Muscle of leg (tissue), 11 donors: ENCODE data around the gene SYCP2L. TPM values are rescaled to one million over a fixed set of nuclear protein-coding genes. Genes with fewer than 3 reads are reported as not detected.
"Not testable (repeated sequence)": the region's sequence is repeated elsewhere in the genome, so short reads cannot be mapped to it uniquely, and the experiment has no call there.

ENCODE experiments used
- DNase-seq: peaks from one replicate; pipeline ENCODE4 v3.0.0; 2013
- H3K27ac ChIP-seq: one replicate; pipeline ENCODE4 v1.5.1; 2013; ENCODE audit warnings: mild to moderate bottlenecking, low read length, control low read depth
- H3K27me3 ChIP-seq: one replicate; pipeline ENCODE4 v1.6.1; 2013; ENCODE audit warnings: low read length; ENCODE audit not compliant: control insufficient read depth, insufficient read depth
- H3K36me3 ChIP-seq: one replicate; pipeline ENCODE4 v1.6.1; 2013; ENCODE audit warnings: low read length; ENCODE audit not compliant: control insufficient read depth, insufficient read depth
- H3K4me1 ChIP-seq: one replicate; pipeline ENCODE4 v1.6.1; 2013; ENCODE audit warnings: low read length; ENCODE audit not compliant: control insufficient read depth, insufficient read depth
- H3K4me3 ChIP-seq: one replicate; pipeline ENCODE4 v1.5.1; 2013; ENCODE audit warnings: low read length, control low read depth
- H3K9me3 ChIP-seq: replicated peaks from 2 replicates; pipeline ENCODE4 v1.6.1; 2013; ENCODE audit warnings: low read depth, low read length; ENCODE audit not compliant: control insufficient read depth
- WGBS: methylation state at CpG from one replicate; pipeline ENCODE4 v1.1.5; 2013; ENCODE audit warnings: missing lambda C conversion rate; ENCODE audit not compliant: insufficient coverage; 5-methylcytosine and 5-hydroxymethylcytosine counted together
- polyA plus RNA-seq, 8 donors: library from polyadenylated mRNA; unstranded; fragments of 120-200 nt; gene quantifications; one replicate each; pipeline versions ENCODE4 v1.2.1 to v1.2.3, GENCODE V29; 2013; ENCODE audit warnings: inconsistent platforms in 1 of 8, low replicate concordance in 1 of 8; ENCODE audit not compliant: insufficient read length in 8 of 8, insufficient read depth in 1 of 8
- total RNA-seq: library from RNA; stranded (reverse); fragments of 120-200 nt; gene quantifications from one replicate; pipeline ENCODE4 v1.2.4, GENCODE V29; 2013

The SYCP2L gene
- total and polyA plus RNA-seq, 9 donors: 0.59 to 3.5 (median 2.1) TPM

DNA sequence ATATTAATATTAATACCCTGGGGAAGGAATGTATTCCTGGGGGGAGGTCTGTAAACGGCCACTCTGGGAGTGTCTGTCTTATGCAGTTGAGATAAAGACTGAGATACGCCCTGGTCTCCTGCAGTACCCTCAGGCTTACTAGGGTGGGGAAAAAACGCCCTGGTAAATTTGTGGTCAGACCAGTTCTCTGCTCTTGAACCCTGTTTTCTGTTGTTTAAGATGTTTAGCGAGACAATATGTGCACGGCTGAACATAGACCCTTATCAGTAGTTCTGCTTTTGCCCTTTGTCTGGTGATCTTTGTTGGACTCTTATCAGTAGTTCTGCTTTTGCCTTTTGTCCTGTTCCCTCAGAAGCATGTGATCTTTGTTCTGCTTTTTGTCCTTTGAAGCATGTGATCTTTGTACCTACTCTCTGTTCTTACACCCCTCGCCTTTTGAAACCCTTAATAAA, 33.0 kb upstream of the SYCP2L start:
- DNase-seq, H3K4me1 ChIP-seq, H3K27ac ChIP-seq, H3K27me3 ChIP-seq, H3K9me3 ChIP-seq, H3K36me3 ChIP-seq, H3K4me3 ChIP-seq: not testable (repeated sequence)
- WGBS: 58% methylated on average over 2 of the region's 6 CpGs

DNA sequence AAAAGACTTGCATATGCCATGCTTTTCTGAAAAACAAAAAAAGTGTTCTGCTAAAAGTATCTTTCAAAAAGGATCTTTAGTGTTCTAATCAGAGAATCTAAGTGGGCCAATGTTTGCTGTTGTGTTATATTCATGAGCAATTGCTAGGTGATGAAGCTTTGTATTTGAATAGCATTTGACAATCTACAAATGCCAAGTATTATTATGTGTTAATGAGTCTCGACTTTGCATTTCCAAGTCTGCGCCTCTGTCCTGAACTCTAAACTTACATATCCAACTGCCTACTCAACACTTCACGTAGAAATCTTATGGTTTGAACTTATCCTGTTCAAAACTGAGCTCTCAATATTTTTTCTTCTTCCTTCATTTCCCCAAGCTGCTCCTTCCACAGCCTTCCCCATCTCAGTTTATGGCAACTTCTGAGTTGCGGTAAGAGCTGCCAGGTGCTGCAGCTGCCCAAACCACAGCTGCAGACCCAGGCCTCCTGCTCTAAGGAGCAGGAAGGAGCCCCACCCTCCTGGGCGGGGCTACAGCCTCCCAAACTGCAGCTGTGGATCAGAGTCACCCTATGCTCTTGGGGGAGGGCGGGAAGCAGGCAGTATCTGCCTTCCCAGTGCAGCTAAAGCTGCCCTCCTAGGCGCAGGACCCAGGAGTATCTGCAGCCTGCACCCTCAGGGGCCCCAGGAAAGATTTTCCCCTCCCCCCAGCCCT, 31.8 kb upstream of the SYCP2L start:
- no peaks in the 10 kb centered on the region for H3K36me3 ChIP-seq
- no peaks in the 10 kb centered on the region for H3K4me1 ChIP-seq
- 71% methylated on average over 5 of the region's 7 CpGs for WGBS
- H3K27me3 ChIP-seq: no peaks in the 10 kb centered on the region
- peaks cover 2% of the 10 kb centered on the region for H3K9me3 ChIP-seq
- no peak overlapping the region for H3K4me3 ChIP-seq
- H3K27ac ChIP-seq: no peak overlapping the region
- no peak for DNase-seq

DNA sequence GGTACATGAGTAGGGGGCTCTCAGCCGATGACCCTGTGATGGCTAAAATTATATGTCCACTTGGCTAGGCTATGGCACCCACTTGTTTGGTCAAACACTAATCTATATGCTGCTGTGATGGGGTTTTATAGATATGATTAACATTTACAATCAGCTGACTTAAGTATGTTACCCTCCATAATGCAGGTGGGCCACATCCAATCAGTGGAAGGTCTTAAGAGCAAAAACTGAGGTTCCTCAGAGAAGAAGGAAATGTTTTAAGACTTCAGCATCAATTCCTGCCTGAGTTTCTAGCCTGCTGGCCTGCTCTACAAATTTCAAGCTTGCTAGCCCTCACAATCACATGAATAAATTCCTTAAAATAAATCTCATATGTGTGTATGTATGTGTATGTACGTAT, 29.6 kb upstream of the SYCP2L start:
- Histone ChIP-seq H3K27me3 (no peaks in the 10 kb centered on the region), H3K27ac (no peak overlapping the region), H3K36me3 (no peaks in the 10 kb centered on the region), H3K4me1 (no peaks in the 10 kb centered on the region), H3K4me3 (no peak overlapping the region), H3K9me3 (peaks cover 2% of the 10 kb centered on the region)
- WGBS: no CpG with 5 or more reads among the region's 2 CpGs
- DNase-seq: no peak

DNA sequence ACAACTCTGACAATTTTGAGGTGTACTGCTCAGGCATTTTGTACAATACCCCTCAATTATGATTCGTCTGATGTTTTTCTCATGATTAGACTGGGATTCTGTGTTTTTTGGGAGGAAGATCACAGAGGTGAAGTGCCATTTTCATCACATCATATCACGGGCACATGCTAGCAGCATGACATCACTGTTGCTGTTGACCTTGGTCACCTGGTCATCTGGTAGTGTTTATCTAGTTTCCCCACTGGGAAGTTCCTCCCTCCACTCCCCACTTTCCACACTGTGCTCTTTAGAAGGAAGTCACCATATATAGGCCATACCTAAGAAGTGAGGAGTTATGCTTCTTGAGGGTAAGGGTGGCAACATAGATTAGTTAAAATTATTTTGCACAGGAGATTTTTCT, 25.8 kb upstream of the SYCP2L start:
- Histone ChIP-seq H3K4me1 (no peaks in the 10 kb centered on the region), H3K36me3 (no peaks in the 10 kb centered on the region)
- no CpG with 5 or more reads among the region's 2 CpGs for WGBS

DNA sequence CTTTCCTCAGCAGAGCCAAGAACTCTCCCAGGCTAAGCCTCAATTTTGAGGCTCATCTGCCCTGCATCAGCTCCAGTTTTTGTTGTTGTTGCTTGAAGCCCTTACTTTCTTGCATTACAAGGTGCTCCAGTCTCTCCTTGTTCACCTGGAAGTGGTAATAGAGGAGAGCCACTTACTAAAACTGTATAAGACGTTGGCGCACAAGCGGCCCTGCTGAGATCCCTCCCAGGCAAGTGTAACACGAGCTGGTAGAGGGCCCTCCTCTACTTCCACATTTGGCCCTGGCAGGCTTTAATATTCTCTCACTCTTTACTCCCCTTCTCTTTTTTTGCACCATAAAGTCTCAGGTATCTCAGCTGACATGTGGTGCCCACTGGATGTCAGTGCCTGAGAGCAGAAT, 24.5 kb upstream of the SYCP2L start:
- H3K9me3 ChIP-seq: no peaks in the 10 kb centered on the region
- H3K27ac ChIP-seq: no peak overlapping the region
- no peaks in the 10 kb centered on the region for H3K4me1 ChIP-seq
- 41% methylated on average over 4 of the region's 4 CpGs for whole genome bisulfite sequencing
- H3K36me3 ChIP-seq: no peaks in the 10 kb centered on the region
- no peaks in the 10 kb centered on the region for H3K27me3 ChIP-seq
- no peak for DNase-seq
- no peak overlapping the region for H3K4me3 ChIP-seq

More for the DNA sequence above, 25.8 kb upstream of the SYCP2L start:
- no peaks in the 10 kb centered on the region for H3K27me3 ChIP-seq
- no peaks in the 10 kb centered on the region for H3K9me3 ChIP-seq
- DNase-seq: no peak
- no peak overlapping the region for H3K27ac ChIP-seq
- H3K4me3 ChIP-seq: no peak overlapping the region

DNA sequence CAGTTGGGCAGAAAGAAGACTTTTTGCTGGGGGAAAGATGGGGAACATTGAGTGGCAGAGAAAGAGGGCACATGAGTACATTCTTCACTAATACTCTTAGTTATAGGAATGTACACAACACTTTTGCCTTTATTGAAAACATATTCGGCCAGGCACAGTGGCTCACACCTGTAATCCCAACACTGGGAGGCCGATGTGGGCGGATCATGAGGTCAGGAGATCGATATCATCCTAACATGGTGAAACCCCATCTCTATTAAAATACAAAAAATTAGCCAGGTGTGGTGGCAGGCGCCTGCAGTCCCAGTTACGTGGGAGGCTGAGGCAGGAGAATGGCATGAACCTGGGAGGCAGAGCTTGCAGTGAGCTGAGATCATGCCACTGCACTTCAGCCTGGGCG, 23.8 kb upstream of the SYCP2L start:
- not testable (repeated sequence) for H3K27ac ChIP-seq, H3K36me3 ChIP-seq, H3K4me1 ChIP-seq, H3K9me3 ChIP-seq, H3K27me3 ChIP-seq, DNase-seq, H3K4me3 ChIP-seq
- WGBS: 81% methylated on average over 3 of the region's 7 CpGs

DNA sequence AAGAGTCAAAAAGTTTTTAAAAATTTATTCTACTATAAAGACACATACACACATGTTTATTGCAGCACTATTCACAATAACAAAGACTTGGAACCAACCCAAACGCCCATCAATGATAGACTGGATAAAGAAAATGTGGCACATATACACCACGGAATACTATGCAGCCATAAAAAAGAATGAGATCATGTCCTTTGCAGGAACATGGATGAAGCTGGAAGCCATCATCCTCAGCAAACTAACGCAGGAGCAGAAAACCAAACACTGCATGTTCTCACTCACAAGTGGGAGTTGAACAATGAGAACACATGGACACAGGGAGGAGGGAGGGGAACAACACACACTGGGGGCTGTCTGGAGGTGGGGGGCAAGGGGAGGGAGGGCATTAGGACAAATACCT, 20.1 kb upstream of the SYCP2L start:
- not testable (repeated sequence) for H3K27me3 ChIP-seq, H3K4me1 ChIP-seq, H3K36me3 ChIP-seq, H3K27ac ChIP-seq, DNase-seq, H3K4me3 ChIP-seq, H3K9me3 ChIP-seq
- WGBS: no CpG with 5 or more reads among the region's 3 CpGs

DNA sequence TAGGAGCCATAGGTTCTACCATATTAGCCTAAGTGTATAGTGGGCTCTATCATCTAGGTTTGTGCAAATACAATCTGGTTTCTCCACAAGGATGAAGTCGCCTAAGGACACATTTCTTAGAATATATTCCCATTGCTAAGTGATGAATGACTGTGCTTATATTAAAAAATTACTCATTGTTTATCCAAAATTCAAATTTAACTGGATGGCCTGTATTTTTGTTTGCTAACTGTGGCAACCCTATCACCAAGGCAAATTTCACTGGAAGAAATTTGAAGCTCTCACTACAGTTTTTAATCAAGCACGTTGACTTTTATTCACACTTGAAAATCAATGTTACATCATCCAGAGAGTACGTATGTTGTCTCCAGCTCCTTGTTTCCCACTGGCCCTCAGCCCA, 18.9 kb upstream of the SYCP2L start:
- Histone ChIP-seq H3K36me3 (no peaks in the 10 kb centered on the region), H3K27ac (no peak overlapping the region), H3K4me1 (no peaks in the 10 kb centered on the region), H3K9me3 (no peaks in the 10 kb centered on the region), H3K27me3 (no peaks in the 10 kb centered on the region), H3K4me3 (no peak overlapping the region)
- DNase-seq: no peak
- 84% methylated on average over 2 of the region's 3 CpGs for WGBS

DNA sequence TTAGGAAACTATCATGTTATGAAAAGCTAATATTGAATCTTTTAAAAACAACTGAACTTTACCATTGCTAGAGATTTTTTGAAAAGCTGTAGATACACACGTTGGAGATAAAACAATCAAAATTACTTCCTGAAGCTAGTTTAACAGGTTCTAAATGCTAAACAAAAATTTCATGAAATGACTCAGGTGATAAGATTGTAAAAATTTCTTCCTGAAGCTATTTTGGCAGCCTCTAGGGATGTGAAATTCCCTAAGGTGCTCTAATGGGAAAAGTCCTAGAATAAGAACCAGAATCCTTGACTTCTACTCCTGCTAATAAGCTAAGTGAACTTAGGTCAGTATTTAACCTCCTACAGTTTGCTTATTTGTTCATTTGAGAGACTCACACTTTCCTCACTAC, 13.5 kb upstream of the SYCP2L start:
- WGBS: no CpG with 5 or more reads among the region's 1 CpG
- Histone ChIP-seq H3K9me3 (no peaks in the 10 kb centered on the region), H3K4me3 (no peak overlapping the region), H3K27ac (no peak overlapping the region), H3K36me3 (no peaks in the 10 kb centered on the region), H3K4me1 (no peaks in the 10 kb centered on the region), H3K27me3 (no peaks in the 10 kb centered on the region)
- no peak for DNase-seq

DNA sequence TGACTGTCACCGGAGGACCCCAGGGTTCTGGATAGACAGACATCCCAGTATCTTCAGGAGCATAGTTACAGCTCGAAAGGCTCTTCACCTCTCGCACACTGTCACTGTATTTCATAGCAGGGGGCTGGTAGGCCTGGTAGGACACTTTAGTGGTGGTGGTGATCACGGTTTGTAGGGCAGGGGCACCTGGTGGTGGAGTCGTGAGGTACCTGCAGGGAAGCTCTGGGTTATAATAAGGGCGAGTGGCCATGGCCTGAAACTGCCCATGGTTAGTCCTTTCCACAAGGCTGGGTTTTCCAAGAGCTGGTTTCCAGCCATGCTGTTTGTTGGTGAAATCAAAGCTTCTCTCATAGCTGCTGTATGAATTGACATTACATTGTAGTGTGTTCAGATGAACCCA, 12.6 kb upstream of the SYCP2L start:
- Histone ChIP-seq H3K4me1 (no peaks in the 10 kb centered on the region), H3K27me3 (no peaks in the 10 kb centered on the region)
- 83% methylated on average over 5 of the region's 6 CpGs for WGBS

DNA sequence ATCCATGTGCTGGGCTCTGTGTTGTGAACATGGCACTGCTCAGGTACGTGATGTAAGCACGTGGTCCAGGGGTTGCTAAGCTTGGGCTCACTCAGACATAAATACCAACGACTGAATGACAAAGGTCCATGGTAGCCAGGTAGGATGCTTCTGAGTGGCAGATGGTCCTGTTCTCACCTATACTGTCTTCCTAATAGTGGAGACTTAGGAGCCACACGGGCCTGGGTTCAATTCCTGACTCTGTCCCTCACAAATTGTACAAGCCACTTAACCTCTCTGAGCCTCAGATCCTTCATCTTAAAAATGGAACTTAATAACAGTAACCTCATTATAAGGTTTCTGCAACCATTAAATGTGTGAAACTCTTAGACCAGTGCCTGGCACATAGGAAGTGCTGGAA, 11.8 kb upstream of the SYCP2L start:
- Histone ChIP-seq H3K27me3 (peaks cover 5% of the 10 kb centered on the region), H3K4me1 (no peaks in the 10 kb centered on the region), H3K27ac (no peak overlapping the region), H3K9me3 (no peaks in the 10 kb centered on the region), H3K4me3 (no peak overlapping the region), H3K36me3 (no peaks in the 10 kb centered on the region)
- whole genome bisulfite sequencing: 70% methylated on average over 2 of the region's 4 CpGs
- DNase-seq: no peak

More for the DNA sequence above, 12.6 kb upstream of the SYCP2L start:
- no peak for DNase-seq
- H3K27ac ChIP-seq: no peak overlapping the region
- H3K4me3 ChIP-seq: no peak overlapping the region
- no peaks in the 10 kb centered on the region for H3K36me3 ChIP-seq
- no peaks in the 10 kb centered on the region for H3K9me3 ChIP-seq
